A549 treated with DMSO at 1 μM for 4 hours (cell line): ENCODE data around the gene C8G. TPM values are rescaled to one million over a fixed set of nuclear protein-coding genes. Genes with fewer than 3 reads are reported as not detected.

Source experiments
- total RNA-seq: library from RNA; stranded (reverse); fragments of 200-300 nt; extraction: Qiagen RNA extraction; gene quantifications from 5 replicates; pipeline ENCODE4 v1.2.3, GENCODE V29; 2022; ENCODE audit warnings: low read depth

C8G gene
- total RNA-seq: 0.71 to 1.5 TPM (median 1.1 TPM) in 5 replicates

GRCh38 chr9:136944519-136945332 is at the start of gene C8G, which contains the start of gene FBXW5:
Gene C8G (plus strand): TSS chr9:136945243. CDS start chr9:136945321, 78 bp downstream.
Gene FBXW5 (minus strand): TSS chr9:136944738. CDS start chr9:136944083, 655 bp downstream.

GRCh38 chr9:136951541-136952320 is 6.7 kb downstream of the C8G start, which contains the start of gene LCN12:
Gene LCN12 (plus strand): TSS chr9:136952273. CDS start chr9:136952328, 55 bp downstream.

GRCh38 chr9:136977223-136977622 is 32.2 kb downstream of the C8G start, which contains the start of gene PTGDS:
Gene PTGDS (plus strand): TSS chr9:136977504. CDS start chr9:136977579, 75 bp downstream.

DNA sequence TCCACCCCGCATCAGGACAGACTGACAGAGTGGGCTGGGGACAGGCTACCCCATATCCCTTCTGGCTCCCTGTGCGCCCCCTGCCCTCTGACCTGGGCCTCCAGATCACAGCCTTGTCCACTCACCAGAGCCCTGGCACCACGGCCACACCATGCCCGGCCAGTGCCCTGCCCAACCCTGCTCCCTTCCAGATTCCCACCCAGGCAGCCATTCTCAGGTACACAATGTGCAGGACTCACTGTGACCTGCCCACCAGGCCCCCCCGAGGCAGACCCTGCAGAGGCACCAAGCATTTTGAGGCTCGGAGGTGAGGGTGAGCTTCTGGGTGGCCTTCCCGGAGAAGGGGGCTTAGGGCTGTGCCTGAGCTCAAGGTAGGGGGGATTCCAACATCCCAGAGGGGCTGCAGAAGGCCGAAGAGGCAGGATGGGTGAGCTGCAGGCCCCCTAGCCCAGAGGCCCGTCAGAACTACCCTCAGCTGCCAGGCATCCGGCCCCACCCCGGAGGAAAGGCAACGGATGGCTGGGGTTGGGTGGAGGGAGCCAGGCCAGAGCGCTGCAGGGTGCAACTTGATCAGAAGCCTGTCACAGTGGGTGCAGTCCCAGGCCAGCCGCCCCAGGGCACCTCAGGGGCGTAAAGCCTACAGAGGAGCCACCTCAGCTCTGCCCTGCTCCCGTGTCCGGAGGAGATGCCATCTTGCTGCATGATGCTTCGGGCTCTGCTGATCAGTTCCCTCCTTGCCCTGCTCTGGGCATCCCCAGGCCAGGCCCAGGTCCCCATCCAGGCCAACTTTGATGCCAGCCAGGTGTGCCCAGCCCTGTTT is 37.4 kb downstream of the C8G start, which contains the start of gene LCNL1:
LCNL1 (plus strand) TSS at position 762 of the 820 bp plus-strand sequence. CDS start 594 bp downstream, outside the sequence.

DNA sequence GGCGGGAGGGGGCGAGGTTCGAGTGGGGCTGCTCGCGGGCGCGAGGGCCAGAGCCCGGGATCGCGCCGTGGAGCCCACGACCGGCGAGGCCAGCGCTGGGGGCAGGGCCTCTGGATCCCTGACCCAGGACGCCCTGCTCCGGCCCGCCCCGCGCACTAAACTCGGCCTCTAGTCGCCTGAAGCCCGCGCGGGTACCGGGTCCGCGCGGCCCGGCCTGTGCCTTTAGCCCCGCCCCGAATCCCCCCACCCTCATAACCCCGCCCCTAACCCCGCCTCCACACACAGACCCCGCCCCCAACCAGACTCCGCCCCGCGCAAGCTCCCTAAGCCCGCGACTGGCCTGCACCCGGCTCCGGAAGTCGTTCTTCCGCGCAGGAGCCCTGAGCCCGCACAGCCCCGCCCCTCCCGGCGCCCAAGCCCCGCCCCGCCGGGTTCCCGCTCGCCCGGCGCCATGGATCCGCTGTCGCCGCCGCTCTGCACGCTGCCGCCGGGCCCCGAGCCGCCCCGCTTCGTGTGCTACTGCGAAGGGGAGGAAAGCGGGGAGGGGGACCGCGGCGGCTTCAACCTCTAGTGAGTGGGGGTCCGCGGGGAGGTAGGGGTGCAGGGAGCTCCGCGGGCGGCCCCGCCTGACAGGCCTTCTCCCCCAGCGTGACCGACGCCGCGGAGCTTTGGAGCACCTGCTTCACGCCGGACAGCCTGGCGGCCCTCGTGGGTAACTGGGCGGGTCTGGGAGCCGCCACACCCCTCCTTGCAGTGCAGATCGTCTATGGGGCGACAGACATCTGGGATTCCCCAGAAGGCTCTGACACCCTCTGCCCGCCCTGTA is 47.2 kb downstream of the C8G start, which contains the start of gene PAXX:
PAXX (plus strand) TSS at position 430 of the 826 bp plus-strand sequence; CDS start at position 452, 22 bp downstream.

Other genes with a start within 250 kb of the C8G start
- gene DIPK1B, start 232.7 kb upstream of the C8G start, total RNA-seq: 7.1 to 10.2 TPM (median 8.0 TPM) in 5 replicates
- gene LCN10, start 202.3 kb upstream of the C8G start, total RNA-seq: not detected in 5 replicates
- not detected in 5 replicates for gene LCN6, start 196.7 kb upstream of the C8G start, total RNA-seq
- not detected in 5 replicates for gene LCN8, start 187.0 kb upstream of the C8G start, total RNA-seq
- gene LCN15, start 180.7 kb upstream of the C8G start, total RNA-seq: not detected in 5 replicates
- gene TMEM141, start 153.9 kb upstream of the C8G start, total RNA-seq: 64.9 to 72.6 TPM (median 70.3 TPM) in 5 replicates
- gene CCDC183, start 148.9 kb upstream of the C8G start, total RNA-seq: 0.10 to 0.34 TPM (median 0.26 TPM) in 5 replicates
- gene RABL6, start 137.3 kb upstream of the C8G start, total RNA-seq: 65.6 to 91.8 TPM (median 82.0 TPM) in 5 replicates
- 3.2 to 4.8 TPM (median 3.8 TPM) in 5 replicates for gene AJM1, start 102.8 kb upstream of the C8G start, total RNA-seq
- 270 to 314 TPM (median 281 TPM) in 5 replicates for gene PHPT1, start 95.8 kb upstream of the C8G start, total RNA-seq
- gene MAMDC4, start 92.9 kb upstream of the C8G start, total RNA-seq: 1.8 to 5.4 TPM (median 4.1 TPM) in 5 replicates
- 440 to 480 TPM (median 443 TPM) in 5 replicates for gene EDF1, start 78.9 kb upstream of the C8G start, total RNA-seq
- 42.4 to 76.5 TPM (median 63.8 TPM) in 5 replicates for gene TRAF2, start 58.7 kb upstream of the C8G start, total RNA-seq
- gene FBXW5, start 505 bp upstream of the C8G start, total RNA-seq: 67.1 to 97.1 TPM (median 91.2 TPM) in 5 replicates
- gene LCN12, start 7.0 kb downstream of the C8G start, total RNA-seq: 0.95 to 1.9 TPM (median 1.4 TPM) in 5 replicates
- gene PTGDS, start 32.3 kb downstream of the C8G start, total RNA-seq: 0.28 to 0.37 TPM (median 0.33 TPM) in 3 of 5 replicates, not detected in the others
- gene LCNL1, start 37.8 kb downstream of the C8G start, total RNA-seq: 0.02 to 0.10 TPM (median 0.05 TPM) in 3 of 5 replicates, not detected in the others
- 44.8 to 86.6 TPM (median 72.0 TPM) in 5 replicates for gene PAXX, start 47.2 kb downstream of the C8G start, total RNA-seq
- gene CLIC3, start 51.3 kb downstream of the C8G start, total RNA-seq: 2.2 to 2.7 TPM (median 2.6 TPM) in 5 replicates
- gene ABCA2, start 83.0 kb downstream of the C8G start, total RNA-seq: 19.3 to 29.0 TPM (median 25.8 TPM) in 5 replicates
- gene FUT7, start 86.8 kb downstream of the C8G start, total RNA-seq: 0.12 TPM in 1 of 5 replicates, not detected in the others
- 43.4 to 83.2 TPM (median 74.9 TPM) in 5 replicates for gene NPDC1, start 100.9 kb downstream of the C8G start, total RNA-seq
- gene ENTPD2, start 108.8 kb downstream of the C8G start, total RNA-seq: 0.67 to 0.95 TPM (median 0.82 TPM) in 5 replicates
- 15.1 to 29.3 TPM (median 23.8 TPM) in 5 replicates for gene SAPCD2, start 125.3 kb downstream of the C8G start, total RNA-seq
- gene UAP1L1, start 132.3 kb downstream of the C8G start, total RNA-seq: 10.5 to 16.3 TPM (median 11.5 TPM) in 5 replicates
- gene MAN1B1, start 141.7 kb downstream of the C8G start, total RNA-seq: 44.5 to 52.7 TPM (median 47.9 TPM) in 5 replicates
- gene DPP7, start 169.5 kb downstream of the C8G start, total RNA-seq: 73.1 to 121 TPM (median 107 TPM) in 5 replicates
- 0.10 to 0.62 TPM (median 0.57 TPM) in 5 replicates for gene GRIN1, start 193.9 kb downstream of the C8G start, total RNA-seq
- gene LRRC26, start 224.8 kb downstream of the C8G start, total RNA-seq: 0.26 to 1.5 TPM (median 1.0 TPM) in 5 replicates
- not detected in 5 replicates for gene TMEM210, start 226.8 kb downstream of the C8G start, total RNA-seq
- gene ANAPC2, start 243.3 kb downstream of the C8G start, total RNA-seq: 24.3 to 40.2 TPM (median 35.5 TPM) in 5 replicates
- gene SSNA1, start 243.4 kb downstream of the C8G start, total RNA-seq: 108 to 146 TPM (median 135 TPM) in 5 replicates